ENCODE measurements around the gene ASB2.

DNA sequence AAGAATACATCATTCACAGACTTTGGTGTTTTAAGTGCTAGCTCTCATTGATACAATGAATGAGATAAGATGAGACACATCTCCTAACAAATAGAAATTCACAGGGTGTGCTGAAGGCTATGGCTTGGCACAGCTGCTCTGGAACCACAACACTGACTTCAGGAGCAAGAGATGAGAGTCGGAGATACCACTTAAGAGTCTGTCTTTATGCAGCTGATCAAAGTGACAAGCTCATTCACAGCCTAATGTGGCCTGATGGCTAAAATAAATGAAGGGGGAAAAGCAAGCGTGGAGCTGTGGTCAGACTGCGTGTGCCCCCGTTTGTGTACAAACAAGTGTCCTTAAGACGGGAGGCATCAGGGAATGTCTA lies 78.9 kb downstream of the ASB2 start:
- TF ChIP-seq, protein P1, sequence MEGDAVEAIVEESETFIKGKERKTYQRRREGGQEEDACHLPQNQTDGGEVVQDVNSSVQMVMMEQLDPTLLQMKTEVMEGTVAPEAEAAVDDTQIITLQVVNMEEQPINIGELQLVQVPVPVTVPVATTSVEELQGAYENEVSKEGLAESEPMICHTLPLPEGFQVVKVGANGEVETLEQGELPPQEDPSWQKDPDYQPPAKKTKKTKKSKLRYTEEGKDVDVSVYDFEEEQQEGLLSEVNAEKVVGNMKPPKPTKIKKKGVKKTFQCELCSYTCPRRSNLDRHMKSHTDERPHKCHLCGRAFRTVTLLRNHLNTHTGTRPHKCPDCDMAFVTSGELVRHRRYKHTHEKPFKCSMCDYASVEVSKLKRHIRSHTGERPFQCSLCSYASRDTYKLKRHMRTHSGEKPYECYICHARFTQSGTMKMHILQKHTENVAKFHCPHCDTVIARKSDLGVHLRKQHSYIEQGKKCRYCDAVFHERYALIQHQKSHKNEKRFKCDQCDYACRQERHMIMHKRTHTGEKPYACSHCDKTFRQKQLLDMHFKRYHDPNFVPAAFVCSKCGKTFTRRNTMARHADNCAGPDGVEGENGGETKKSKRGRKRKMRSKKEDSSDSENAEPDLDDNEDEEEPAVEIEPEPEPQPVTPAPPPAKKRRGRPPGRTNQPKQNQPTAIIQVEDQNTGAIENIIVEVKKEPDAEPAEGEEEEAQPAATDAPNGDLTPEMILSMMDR (IDR thresholded peaks at IDR 0.05; ENCODE audit: low read depth, low read length, poor library complexity, severe bottlenecking), result no peak
- no peak for TF ChIP-seq EZH2phosphoT487 (IDR thresholded peaks at IDR 0.05; ENCODE audit: borderline replicate concordance, low read length)

Data from DOHH2 (cell line).